GM10266 (cell line): ENCODE data around the gene MB.

ENCODE experiments used
- DNase-seq: peaks from one replicate; pipeline ENCODE4 v3.0.0; 2012; ENCODE audit errors: extremely low spot score
- CTCF ChIP-seq: IDR thresholded peaks from 2 replicates; pipeline ENCODE4 v1.5.1; 2012; ENCODE audit warnings: mild to moderate bottlenecking, low read depth; ENCODE audit not compliant: control insufficient read depth, insufficient read depth; ENCODE audit errors: missing control alignments

The MB gene

GRCh38 chr22:35581023-35581413, 36.1 kb downstream of the MB start:
- no peak for DNase-seq
- TF ChIP-seq CTCF, result no peak

GRCh38 chr22:35580351-35581022, 36.6 kb downstream of the MB start:
- no peak for DNase-seq
- no peak for TF ChIP-seq CTCF

GRCh38 chr22:35578836-35579575, 38.1 kb downstream of the MB start:
- DNase-seq, result no peak
- TF ChIP-seq CTCF, result no peak

- no peak for TF ChIP-seq CTCF
- DNase-seq, result no peak
Observed at GRCh38 chr22:35577799-35578659, 39.1 kb downstream of the MB start.

GRCh38 chr22:35576671-35577070, 40.5 kb downstream of the MB start:
- no peak for DNase-seq
- TF ChIP-seq CTCF, result no peak

GRCh38 chr22:35575116-35575748, 41.9 kb downstream of the MB start:
- no peak for TF ChIP-seq CTCF
- no peak for DNase-seq
